Activated CD8-positive, alpha-beta memory T cell treated with anti-CD3 and anti-CD28 coated beads, Interleukin-2, amount 50 U/mL, for 1 hour (primary cell): Measurements from ENCODE around the gene IFI35.
"Not testable (repeated sequence)": the region's sequence is repeated elsewhere in the genome, so short reads cannot be mapped to it uniquely, and the experiment has no call there.

ENCODE experiments used
- DNase-seq: peaks from one replicate; pipeline ENCODE4 v3.0.0-alpha.2; 2020; ENCODE audit errors: extremely low read depth

The IFI35 gene

GRCh38 chr17:42997984-42998938, 8.3 kb upstream of the IFI35 start, which contains the start of gene RPL27:
Gene RPL27 (plus strand): TSS chr17:42998419. CDS start chr17:42998751, 332 bp downstream.
- DNase-seq = peak; percentile 97

- no peak for DNase-seq
Observed at GRCh38 chr17:42999003-42999525, 7.5 kb upstream of the IFI35 start.

GRCh38 chr17:43000894-43001293, 5.7 kb upstream of the IFI35 start:
- not testable (repeated sequence) for DNase-seq

- no peak for DNase-seq
Observed at GRCh38 chr17:43003542-43004172, 2.9 kb upstream of the IFI35 start.

- no peak for DNase-seq
Observed at GRCh38 chr17:43010667-43011308, 4.2 kb downstream of the IFI35 start.

GRCh38 chr17:43011728-43012472, 5.3 kb downstream of the IFI35 start:
- no peak for DNase-seq

GRCh38 chr17:43013296-43013695, 6.7 kb downstream of the IFI35 start:
- DNase-seq = no peak

GRCh38 chr17:43014020-43014648, 7.5 kb downstream of the IFI35 start:
- DNase-seq = no peak

GRCh38 chr17:43014649-43015542, 8.3 kb downstream of the IFI35 start:
- no peak for DNase-seq

GRCh38 chr17:43015579-43015978, 9.0 kb downstream of the IFI35 start:
- DNase-seq = no peak

- DNase-seq = no peak
Observed at GRCh38 chr17:43016216-43016615, 9.6 kb downstream of the IFI35 start.

GRCh38 chr17:43018008-43018853, 11.6 kb downstream of the IFI35 start:
- DNase-seq = no peak

- DNase-seq = no peak
Observed at GRCh38 chr17:43018932-43019331, 12.3 kb downstream of the IFI35 start.

- no peak for DNase-seq
Observed at GRCh38 chr17:43019418-43019817, 12.8 kb downstream of the IFI35 start.

GRCh38 chr17:43020030-43020621, 13.5 kb downstream of the IFI35 start:
- DNase-seq = no peak

GRCh38 chr17:43020789-43021740, 14.5 kb downstream of the IFI35 start:
- DNase-seq = no peak

GRCh38 chr17:43021741-43022512, 15.3 kb downstream of the IFI35 start, which contains the start of gene VAT1:
Gene VAT1 (minus strand): TSS chr17:43022385. CDS start chr17:43022322, 63 bp downstream.
- no peak for DNase-seq
